IPS-NIHi11 (cell line): ENCODE results near the gene ZBTB33.

ENCODE experiments used
- DNase-seq: peaks from one replicate; pipeline ENCODE4 v3.0.0; 2012; ENCODE audit warnings: mixed read lengths, low spot score

Gene ZBTB33

DNA sequence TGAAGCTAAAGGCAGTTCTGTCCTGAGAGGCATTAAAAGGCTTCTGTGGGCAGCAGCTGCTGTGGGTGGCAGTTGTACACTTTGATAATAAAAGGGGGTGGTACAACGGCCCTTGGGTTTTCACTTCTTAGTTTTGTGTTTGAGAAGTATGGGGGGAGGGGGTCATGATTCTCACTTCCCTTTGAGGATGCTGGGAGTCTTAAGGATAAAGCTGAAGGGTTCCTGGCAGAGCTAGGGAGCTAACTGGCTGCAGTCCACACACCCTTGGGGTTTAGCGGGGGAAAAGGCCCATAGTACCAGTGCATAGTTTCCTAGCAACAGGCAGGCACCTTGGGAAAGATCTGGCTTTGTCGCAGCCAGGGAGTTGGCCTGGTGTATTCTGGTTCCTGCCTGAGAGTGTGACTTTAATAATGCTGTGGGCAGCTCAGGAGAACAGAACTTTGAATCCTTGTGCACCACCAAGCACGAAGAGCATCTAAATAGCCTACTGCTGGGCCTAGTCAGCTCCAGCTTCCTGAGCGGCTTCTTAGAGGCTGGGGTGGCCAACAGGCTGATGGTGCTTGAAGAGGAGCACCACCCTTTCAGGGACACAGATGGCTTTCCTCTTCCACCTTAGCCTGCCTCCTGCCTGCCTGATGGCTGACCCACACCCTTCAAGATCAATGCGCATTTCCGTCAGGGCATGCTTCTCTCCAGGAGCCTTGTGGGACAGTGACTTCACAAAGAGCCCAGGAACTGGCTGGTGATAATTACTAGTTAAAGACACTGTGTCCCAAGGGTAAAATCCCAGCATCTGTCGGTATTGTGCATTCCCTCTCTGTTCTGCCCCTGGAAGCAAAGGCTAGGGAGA is 12.5 kb downstream of the ZBTB33 start:
- DNase-seq: no peak

DNA sequence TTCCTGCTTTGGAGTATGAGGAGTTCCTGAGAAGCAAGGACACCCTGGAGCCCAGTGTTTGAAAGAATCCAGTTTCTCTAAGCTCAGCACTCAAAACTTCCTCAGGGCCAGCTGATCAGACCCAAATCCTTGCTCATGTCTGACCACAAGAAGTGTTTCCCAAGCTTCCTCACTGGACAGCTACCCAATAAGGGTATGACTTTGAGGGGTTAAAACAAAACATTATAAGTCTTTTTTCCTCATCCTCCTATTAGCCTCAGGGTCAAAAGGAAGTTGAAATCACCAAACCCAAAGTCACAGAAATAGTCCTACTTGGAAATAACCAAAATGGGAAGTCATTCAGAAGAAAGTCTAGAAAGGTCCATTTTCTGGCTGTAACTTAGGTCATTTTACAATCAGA is 13.7 kb downstream of the ZBTB33 start:
- DNase-seq: no peak

DNA sequence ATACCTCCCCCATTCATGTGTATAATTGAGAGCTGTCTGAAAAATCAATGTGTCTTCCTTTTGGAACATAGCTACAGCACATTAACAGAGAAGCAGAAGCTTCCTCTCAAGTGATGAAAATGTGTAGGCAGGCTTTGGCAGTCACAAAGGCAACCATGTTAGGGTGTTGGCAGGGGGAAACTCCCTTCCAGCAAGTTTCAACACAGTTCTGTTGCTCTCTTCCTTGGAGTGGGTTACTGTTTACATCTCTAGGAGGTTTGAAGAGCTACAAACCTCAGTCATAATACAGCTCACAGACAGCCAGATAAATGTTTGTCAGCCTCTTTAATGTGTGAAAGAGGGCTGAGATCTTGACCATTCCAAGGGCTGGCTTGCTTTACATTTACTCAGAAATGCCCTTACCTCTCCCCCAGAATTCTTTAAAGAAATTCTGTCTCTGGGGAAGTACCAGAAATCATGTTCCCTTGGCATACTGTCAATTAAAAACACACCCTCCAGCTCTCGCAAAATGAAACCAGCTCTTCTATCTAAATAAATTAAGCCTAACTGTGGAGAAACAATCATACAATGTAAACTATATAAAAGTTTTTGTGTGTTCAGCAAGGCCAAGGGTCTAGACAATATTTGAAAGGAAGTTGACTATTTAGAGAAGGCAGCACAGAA is 18.9 kb downstream of the ZBTB33 start:
- no peak for DNase-seq

DNA sequence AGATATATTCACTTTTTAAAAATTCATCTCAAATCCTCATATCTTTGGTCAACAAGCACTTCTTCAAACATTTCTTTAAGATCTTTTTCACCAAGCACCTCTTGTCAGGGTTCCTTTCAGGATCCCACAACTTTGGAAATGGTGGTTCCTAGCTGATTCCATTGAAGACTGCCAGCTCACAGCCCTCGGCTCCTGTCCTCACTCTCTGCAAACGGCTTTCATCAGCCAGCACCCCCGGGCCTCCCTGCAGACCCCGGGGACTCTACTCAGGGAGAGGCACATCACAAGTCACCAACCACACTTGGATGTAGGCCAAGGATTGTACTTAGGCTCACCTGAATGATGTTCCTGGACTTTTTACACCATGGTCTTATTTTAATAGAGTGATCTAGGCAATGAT is 20.0 kb downstream of the ZBTB33 start:
- DNase-seq: no peak

DNA sequence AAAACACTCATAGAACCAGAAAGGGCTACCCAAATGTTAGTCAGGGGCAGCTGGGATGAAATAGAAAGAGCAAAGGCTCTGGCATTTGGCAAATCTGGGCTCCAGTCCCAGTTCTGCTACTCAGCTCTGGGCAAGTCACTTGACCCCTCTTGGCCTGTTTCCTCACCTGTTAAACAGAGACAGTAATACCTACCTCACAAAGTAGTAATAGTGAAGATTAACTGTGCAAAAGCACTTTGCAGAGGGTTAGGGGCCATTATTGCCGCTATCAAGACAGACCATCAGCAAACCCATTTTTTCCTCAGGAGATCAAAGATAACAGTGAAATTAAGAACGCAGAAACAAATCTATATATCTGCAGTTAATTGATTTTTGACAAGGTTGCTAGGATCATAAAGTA is 20.6 kb downstream of the ZBTB33 start:
- no peak for DNase-seq

DNA sequence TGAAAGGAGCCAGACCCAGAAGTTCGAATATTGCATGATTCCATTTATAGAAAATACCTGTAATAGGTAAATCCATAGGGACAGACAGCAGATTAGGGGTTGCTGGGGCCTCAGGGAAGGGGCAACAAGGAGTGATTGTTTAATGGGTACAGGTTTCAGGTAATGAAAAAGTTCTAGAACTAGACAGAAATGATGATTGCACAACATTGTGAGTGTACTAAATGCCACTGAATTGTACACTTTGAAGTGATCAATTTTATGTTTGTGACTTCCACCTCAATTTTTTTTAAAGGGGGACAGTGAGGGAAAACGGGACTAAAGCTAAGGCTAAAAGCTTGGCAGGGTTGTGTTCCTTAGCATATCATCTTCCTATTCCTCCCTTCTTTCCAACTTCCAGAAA is 23.5 kb downstream of the ZBTB33 start:
- no peak for DNase-seq

DNA sequence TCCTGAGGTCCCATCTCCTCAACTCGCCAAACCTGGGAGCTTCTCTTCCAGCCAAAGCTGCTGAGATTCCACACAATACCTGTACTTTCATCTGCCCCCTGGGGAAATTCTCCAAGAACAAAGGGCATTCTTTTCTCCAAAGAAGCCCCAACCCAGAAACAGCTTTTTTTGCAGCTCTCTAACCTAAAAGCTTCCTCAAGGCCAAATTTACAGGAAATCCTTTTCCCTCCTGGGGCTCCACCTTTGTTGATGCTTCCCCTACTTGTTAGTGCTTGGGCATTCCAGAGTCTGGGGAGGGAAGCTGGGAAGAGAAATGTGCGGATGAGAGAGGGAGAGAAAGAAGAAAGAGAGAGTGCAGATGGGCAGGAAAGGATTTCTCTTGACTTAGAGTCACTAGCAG is 24.3 kb downstream of the ZBTB33 start:
- peak; percentile 46 for DNase-seq

DNA sequence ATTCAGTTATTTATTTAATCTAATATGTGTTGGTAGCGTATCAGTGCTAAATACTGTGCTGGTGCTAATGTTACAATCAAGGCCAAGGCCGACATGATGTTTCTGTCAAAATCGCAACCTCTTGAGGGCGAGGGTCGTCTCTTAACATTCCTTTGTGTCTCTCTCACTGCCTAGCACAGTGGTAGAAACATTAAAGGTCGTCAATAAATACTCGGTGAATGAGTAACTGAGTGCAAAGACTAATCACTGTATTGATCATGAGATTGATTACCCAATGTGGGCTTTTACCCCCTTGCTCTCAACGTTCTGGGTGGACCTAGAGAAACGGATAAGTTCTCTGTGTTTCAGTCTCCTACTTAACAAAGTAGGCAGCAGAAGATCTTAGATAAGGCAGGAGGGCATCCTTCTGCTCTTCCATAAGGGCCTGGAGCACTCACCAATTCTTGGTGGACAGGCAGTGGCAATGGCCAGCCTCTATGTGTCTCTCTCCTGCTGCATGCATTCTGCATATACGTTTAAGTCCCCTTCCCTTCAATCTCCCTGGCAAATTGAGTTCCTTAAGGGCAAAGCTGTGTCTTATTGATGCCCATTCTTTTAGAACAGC is 30.5 kb downstream of the ZBTB33 start:
- DNase-seq: no peak

DNA sequence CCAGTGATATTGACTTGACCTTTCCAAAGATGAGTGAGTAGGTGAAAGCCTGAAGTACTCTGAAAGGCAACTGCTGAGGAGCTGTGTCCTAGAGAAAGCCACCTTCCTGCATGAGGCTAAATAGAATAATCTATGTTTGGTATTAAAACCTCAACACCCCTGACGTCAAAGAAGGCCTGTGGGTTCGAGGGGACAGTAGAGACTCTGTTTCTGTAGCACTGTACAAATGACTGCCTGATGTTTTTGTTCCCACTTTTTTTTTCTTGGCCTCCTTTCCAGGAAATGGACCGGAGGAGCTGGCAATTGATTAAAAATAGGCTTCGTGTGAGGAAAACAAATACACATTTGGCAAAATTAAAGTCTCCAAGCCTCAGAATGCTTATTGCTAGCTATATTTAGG is 31.1 kb downstream of the ZBTB33 start:
- no peak for DNase-seq

DNA sequence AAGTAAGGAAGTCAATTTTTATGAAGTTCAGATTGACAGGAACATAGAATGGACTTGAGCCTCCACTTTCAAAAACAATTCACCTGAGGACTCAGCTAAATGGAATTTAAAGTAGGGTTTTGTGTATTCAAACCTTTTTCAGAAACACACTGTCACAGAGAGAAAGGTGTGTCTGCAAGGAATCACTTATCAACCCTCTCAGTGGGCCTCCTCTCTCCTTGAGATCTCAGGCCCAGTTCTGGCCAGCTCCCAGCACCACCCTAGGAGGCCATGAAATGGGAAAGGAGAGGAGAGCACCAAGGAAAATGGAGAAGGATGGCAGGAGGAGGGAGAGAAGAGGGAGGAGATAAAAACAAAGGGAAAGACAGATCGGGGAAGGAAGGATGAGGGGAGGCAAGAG is 32.1 kb downstream of the ZBTB33 start:
- DNase-seq: no peak

DNA sequence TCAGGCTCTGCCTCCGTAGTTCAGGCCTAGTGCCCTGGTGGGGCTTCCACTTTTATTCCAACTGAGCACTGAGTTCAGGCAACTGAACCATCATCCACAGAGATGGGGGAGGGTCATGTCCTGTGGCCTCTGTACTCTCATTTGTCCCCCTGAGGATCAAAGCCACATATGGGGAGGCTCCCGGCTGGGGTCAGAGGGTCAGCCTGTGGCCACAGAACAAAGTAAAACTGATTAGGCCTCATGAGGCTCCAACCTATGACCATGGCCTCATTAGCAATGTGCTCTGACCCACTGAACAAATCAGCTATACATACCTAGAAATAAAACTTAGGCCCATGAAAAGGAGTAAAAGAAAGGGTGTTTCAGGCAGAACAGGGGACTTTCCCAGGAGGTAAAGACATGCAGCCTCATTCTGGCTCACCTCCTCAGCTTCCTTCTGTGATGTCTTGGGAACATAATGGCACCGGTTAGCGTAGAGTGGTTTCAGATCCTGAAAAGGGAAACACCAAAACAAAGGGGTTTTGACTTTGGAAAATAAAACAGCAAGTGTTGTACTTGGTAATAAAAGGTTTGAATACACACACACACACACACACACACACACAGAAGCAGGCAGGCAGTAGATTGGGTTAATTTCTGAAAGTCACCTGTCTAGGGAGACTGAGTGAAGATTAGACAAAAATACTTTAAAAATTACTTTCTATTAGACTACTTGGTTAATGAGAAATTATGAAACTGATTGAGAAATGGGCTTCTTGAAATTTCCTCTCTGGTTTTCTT is 36.3 kb downstream of the ZBTB33 start:
- no peak for DNase-seq

DNA sequence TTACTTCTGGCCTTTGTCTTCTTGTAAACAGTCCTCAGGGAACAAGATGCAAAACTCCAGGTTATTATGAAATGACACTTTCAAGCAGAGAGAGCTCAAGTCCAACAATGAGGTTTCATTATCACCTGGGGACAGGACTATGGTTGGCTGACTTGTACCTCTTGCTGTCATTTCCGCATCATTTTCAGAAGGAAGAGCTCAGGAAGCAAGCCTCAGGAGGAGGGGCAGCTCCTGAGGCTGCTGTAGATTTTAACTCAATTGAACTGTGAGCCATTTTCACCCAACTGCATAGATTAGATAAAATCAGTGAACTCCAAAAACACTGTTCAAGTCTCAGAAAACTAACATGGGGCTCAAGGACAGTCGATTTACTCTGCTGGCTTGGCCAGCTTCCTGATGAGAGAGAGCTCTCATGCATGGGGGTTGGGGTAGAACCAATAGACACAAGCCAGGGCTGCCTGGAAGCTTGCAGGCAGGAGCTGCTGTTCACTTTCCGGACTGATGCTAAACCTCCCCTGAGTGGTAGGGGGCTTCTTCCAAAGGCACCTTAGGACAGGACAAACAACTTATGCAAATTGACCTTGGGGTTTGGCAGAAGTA is 37.0 kb downstream of the ZBTB33 start:
- no peak for DNase-seq

DNA sequence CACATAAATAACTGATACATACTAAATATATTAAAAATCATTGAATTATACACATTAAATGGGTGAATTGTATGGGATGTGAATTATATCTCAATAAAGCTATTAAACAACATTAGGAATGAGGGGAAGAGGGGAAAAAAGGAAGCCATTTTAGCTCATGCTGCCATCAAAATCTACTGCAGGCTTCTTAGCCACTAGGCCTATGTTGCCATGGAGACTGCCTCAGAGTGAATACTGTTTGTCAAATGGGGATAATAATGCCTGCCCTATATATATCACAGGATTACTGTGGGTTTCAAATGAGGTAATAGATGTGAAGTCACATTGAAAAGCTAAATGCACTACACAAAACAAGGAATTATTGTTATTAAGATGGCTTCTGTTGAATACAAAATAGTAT is 39.5 kb downstream of the ZBTB33 start:
- DNase-seq: no peak

DNA sequence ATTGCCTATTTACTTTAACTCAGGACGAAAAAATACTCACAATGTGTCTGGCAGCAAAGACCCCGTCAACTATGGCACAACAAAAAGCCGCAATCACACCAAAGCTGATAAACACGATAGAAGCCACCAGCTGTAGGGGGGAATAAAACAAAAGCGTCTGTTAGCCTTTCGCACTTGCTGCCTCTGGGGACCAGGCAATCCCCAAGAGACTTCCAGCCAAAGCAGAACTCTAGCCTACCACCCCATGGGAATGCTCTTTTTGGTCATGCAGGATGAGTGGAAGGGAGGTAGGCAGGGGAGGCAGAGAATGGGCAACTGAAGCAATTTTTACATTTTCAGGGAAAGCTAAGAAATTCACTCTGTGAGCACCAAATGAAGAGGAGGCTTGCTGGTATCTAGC is 40.6 kb downstream of the ZBTB33 start:
- no peak for DNase-seq

DNA sequence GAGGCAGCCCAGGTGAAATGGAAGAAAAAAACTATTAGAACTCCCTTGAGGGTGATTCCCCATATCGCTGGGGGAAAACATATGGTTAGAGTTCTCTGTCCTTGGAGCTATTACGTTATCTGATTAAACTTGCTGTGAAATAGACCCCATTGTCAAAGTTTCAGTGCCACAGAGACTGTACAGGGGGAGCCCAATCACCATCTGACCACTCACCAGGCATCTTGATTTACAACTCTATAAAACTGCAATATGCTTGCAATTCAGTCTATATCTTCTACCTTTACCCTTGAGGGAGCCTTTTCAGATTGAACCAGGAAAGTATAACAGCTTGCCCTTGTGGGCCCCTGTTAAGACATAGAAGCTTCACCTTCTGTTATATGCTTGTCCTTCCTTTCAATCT is 42.4 kb downstream of the ZBTB33 start:
- DNase-seq: no peak

DNA sequence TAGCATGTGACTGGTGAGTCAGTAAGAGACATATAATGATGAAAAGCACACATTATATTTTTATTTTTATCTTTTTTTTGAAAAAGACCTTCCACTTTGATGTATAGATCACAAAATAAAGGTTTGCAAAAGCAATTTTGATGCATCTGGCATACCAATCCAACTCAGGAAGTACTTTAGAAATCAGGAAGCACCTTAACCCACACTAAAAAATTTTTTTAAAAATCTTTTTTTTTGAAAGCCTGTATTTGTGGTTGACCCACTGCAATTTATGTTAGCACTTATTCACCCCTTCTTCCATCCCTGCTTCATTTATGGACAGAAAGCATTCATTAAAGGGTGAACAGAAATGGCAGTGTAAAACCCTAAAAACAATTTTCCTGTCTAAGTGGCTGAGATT is 44.0 kb downstream of the ZBTB33 start:
- DNase-seq: no peak

DNA sequence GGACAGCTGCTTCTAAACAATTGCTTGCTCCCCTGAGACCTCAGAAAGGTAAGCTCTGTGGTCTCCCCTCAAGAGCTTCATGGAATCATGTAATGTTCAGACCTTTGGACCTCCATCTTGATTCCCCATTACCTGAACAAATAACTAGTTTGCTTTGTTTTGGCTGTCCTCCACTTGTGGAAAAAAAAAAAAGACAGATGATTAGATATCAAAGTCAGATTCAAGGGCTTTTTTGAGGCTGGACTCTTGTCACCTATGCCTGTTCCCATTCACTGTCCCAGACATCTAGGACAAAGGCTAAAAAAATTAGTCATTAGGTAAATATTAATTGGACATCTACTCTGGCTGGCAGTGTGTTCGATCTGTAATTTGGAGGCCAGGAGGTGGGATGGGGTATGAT is 47.3 kb downstream of the ZBTB33 start:
- DNase-seq: no peak

DNA sequence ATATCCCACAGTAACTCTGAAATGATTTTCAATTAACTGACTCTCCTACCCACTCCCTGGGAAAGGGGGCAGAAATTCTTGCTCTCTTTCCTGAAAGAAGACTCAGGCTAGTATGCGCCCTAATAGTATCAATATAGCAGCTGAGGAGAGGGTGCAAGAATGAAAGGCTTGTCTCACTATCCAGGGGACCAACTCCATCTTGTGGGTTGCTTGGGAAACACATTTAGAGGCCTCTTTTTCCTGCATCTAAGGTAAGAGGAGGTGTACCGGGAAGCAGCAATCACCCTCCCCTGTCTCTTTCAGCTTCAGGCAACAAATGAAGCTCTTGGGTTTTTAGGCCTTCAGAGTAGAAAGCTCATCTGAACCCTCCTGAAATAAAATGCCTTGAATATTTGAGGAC is 49.3 kb downstream of the ZBTB33 start:
- peak; percentile 10 for DNase-seq

DNA sequence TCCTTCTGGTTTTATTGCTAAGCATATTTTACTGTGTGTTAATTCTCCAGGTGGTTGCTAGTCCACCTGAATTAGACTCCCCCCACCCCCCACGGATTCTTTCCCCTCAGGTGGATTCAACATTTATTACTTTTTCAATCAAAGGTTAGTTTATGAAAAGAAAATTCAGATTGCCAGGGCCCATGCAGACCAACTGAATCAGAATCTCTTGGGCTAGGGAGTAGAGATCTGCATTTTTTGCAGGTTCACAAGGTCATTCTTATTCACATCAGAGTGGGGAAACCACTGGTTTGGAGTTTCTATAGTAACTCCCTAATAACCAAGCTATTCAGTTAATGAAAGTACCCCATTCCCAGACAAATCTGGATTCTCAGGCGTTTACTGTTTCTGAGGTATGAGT is 50.9 kb downstream of the ZBTB33 start:
- DNase-seq: no peak

DNA sequence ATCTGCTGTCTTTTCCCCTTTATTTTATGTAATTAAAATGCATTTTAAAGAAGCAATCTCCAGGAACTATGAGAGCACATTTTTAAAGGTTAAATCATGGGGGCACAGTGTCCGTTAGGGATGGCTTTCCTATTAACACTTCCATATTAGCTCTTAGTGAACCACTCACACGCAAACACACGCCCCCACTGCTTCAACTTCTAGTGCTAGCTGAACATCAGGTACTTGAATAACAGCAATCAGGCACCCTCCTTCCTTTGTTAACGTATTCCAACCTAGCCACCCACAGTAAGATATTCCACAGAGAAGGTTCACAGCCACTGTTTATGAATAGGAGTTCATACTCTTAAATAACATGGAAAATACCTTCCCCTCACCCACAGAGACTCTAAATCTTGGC is 51.3 kb downstream of the ZBTB33 start:
- DNase-seq: no peak

DNA sequence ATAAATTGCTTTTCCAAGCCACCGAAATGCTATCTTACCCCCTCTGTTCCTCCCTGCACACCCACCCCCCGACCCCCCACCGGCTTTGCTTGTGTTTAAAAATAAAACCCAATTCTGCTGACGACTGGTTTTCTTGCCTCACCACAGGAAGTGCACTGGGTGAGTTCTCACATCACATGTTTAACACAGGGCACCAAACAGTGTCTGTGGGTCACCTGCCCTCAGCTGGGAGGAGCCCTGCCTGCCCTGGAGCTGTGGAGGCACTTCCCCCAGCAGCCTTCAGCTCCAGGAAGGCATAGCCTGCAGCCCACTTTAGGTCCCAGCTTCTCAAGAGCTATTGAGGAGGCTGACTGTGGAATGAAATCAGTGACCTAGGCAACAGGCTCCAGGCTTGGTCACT is 51.8 kb downstream of the ZBTB33 start:
- peak; percentile 10 for DNase-seq

DNA sequence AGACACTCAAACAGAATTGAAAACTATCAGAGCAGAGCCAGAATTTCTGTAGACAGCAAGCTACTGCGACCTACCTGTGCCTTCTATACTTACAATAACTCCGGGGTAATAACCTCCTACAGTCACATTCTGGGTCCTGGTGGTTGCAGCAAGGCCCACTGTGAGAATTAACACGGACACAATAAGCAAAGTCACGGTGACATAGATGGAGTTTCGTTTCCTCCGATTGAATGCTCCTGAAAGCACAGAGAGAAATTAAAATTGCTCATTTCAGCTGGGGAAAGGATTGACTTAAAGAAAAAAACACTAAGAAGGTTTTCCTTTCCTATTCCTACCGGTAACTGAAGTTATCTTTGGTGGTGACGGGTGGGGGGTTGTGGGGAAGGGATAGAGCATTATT is 53.6 kb downstream of the ZBTB33 start:
- DNase-seq: no peak
